Stimulated activated naive B cell treated with anti-CD40 and anti-IgM and Interleukin-4, amounts not matched to agents 10 μg/mL and 1 μg/mL and 100 μg/mL, for 72 hours (primary cell): ENCODE measurements around the gene BCAP31.
"Not testable (repeated sequence)": the region's sequence is repeated elsewhere in the genome, so short reads cannot be mapped to it uniquely, and the experiment has no call there.

Source experiments
- ATAC-seq, 2 donors: fragments of 150-1000 bp; cut with Tn5 transposase; replicated peaks; 2 replicates each; pipeline ENCODE4 v1.10.0; 2021; ENCODE audit warnings: moderate library complexity in 1 of 2
- DNase-seq: peaks from one replicate; pipeline ENCODE4 v3.0.0; 2021
- H3K27ac Mint-ChIP-seq: one replicate; pipeline ENCODE4 v1.8.0; 2022; ENCODE audit warnings: mild to moderate bottlenecking, mixed read lengths
- H3K27me3 Mint-ChIP-seq, 2 donors: one replicate each; pipeline ENCODE4 v1.8.0; 2022; ENCODE audit warnings: mixed read lengths in 2 of 2
- H3K36me3 Mint-ChIP-seq, 2 donors: one replicate each; pipeline ENCODE4 v1.8.0; 2022; ENCODE audit warnings: mixed read lengths in 2 of 2, mild to moderate bottlenecking in 1 of 2
- H3K4me1 Mint-ChIP-seq, 2 donors: one replicate each; pipeline ENCODE4 v1.8.0; 2022; ENCODE audit warnings: mixed read lengths in 2 of 2, mild to moderate bottlenecking in 1 of 2
- H3K4me3 Mint-ChIP-seq, 2 donors: one replicate each; pipeline ENCODE4 v1.8.0; 2022; ENCODE audit warnings: mild to moderate bottlenecking in 2 of 2, mixed read lengths in 2 of 2, moderate library complexity in 1 of 2
- H3K9me3 Mint-ChIP-seq, 2 donors: one replicate each; pipeline ENCODE4 v1.8.0; 2022; ENCODE audit warnings: mixed read lengths in 2 of 2, mild to moderate bottlenecking in 1 of 2

The BCAP31 gene

DNA sequence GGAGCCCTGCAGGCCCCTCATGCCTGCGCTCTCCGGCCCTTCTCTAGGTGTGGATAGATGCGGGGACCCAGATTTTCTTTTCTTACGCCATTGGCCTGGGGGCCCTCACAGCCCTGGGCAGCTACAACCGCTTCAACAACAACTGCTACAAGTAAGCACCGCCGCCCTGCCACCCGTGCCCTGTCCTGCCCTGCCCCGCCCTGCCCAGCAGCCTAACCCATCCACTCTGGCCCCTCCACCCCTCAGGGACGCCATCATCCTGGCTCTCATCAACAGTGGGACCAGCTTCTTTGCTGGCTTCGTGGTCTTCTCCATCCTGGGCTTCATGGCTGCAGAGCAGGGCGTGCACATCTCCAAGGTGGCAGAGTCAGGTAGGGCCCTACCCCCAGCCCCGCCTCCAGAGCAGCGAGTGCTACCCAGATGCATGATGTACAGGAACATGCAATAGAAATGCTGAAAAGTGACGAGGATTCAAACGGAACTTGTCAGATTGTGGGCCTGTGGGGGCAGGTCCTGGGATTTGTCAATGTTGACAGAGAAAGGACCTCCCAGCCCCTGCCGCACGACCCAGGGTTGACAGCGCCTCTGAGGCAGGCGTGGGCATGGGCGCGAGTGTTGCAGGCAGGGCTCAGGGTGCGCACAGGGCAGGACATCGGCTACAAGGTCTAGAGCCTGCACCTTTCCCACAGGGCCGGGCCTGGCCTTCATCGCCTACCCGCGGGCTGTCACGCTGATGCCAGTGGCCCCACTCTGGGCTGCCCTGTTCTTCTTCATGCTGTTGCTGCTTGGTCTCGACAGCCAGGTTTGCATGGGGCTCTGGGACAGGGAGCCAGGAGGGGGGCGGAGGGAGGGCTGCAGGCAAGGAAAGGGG lies 30.7 kb downstream of the BCAP31 start:
- peaks cover 4 to 8% of the 10 kb centered on the region in 2 donors for H3K4me1 Mint-ChIP-seq
- peak in 1 of 2 donors; percentile 12 for ATAC-seq
- H3K9me3 Mint-ChIP-seq = no peaks in the 10 kb centered on the region

DNA sequence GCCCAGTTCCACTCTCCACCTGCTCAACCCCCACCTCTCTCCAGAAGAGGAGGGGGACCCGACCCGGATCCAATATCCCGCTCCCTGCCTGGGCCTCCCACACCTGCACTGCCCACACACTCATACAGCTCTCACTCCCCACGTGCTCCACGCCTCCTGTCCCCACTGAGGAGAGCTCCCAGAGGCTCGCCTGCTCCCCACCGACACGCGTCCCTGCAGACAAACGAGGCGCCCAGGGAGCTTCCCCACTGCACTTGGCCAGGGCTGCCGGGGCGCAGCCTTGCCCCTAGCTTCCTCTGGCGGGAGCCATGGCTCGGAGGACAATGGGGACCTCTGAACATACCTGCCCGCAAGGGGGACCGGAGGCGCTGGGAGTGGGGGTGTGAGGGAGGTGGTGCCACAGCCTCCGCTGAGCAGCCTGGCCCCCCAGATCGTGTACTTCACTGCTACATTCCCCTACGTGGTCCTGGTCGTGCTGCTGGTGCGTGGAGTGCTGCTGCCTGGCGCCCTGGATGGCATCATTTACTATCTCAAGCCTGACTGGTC lies 31.5 kb downstream of the BCAP31 start:
- Mint-ChIP-seq H3K27me3 (peaks cover 8 to 11% of the 10 kb centered on the region in 2 donors), H3K9me3 (no peaks in the 10 kb centered on the region), H3K27ac (peak overlapping the region; percentile 43), H3K4me1 (peaks cover 4 to 8% of the 10 kb centered on the region in 2 donors), H3K4me3 (no peak overlapping the region), H3K36me3 (peaks cover 9 to 12% of the 10 kb centered on the region in 2 donors)
- DNase-seq = no peak
- ATAC-seq = no peak

More for the DNA sequence above, 30.7 kb downstream of the BCAP31 start:
- Mint-ChIP-seq H3K27me3 (peaks cover 8 to 11% of the 10 kb centered on the region in 2 donors), H3K27ac (no peak overlapping the region), H3K36me3 (peaks cover 9 to 13% of the 10 kb centered on the region in 2 donors), H3K4me3 (no peak overlapping the region)
- DNase-seq = no peak

GRCh38 chrX:153692003-153692402 lies 32.2 kb downstream of the BCAP31 start:
- Mint-ChIP-seq H3K4me1 (peaks cover 4 to 13% of the 10 kb centered on the region in 2 donors), H3K36me3 (peaks cover 3 to 7% of the 10 kb centered on the region in 2 donors), H3K27me3 (peaks cover 8 to 11% of the 10 kb centered on the region in 2 donors), H3K27ac (no peak overlapping the region), H3K4me3 (no peak overlapping the region), H3K9me3 (no peaks in the 10 kb centered on the region)
- no peak for ATAC-seq
- no peak for DNase-seq

GRCh38 chrX:153691032-153691827 lies 33.0 kb downstream of the BCAP31 start:
- H3K36me3 Mint-ChIP-seq, H3K4me3 Mint-ChIP-seq, H3K9me3 Mint-ChIP-seq, DNase-seq, H3K27ac Mint-ChIP-seq, ATAC-seq: not testable (repeated sequence)
- Mint-ChIP-seq H3K4me1 (peaks cover 4 to 18% of the 10 kb centered on the region in 2 donors), H3K27me3 (peaks cover 14 to 17% of the 10 kb centered on the region in 2 donors)

- Mint-ChIP-seq H3K27ac (no peak overlapping the region), H3K4me1 (peaks cover 4 to 19% of the 10 kb centered on the region in 2 donors), H3K4me3 (no peak overlapping the region), H3K27me3 (peaks cover 17 to 23% of the 10 kb centered on the region in 2 donors), H3K36me3 (peaks cover 3% of the 10 kb centered on the region in 2 donors), H3K9me3 (no peaks in the 10 kb centered on the region)
- no peak for DNase-seq
- ATAC-seq = no peak
Measured at GRCh38 chrX:153690466-153690865, 33.7 kb downstream of the BCAP31 start.

- Mint-ChIP-seq H3K27me3 (peaks cover 17 to 27% of the 10 kb centered on the region in 2 donors), H3K36me3 (peaks cover 3% of the 10 kb centered on the region in 2 donors), H3K4me3 (no peak overlapping the region), H3K4me1 (peaks cover 4 to 19% of the 10 kb centered on the region in 2 donors), H3K9me3 (no peaks in the 10 kb centered on the region), H3K27ac (no peak overlapping the region)
- DNase-seq (no peak), ATAC-seq (no peak)
Measured at GRCh38 chrX:153689654-153690465, 34.3 kb downstream of the BCAP31 start.

DNA sequence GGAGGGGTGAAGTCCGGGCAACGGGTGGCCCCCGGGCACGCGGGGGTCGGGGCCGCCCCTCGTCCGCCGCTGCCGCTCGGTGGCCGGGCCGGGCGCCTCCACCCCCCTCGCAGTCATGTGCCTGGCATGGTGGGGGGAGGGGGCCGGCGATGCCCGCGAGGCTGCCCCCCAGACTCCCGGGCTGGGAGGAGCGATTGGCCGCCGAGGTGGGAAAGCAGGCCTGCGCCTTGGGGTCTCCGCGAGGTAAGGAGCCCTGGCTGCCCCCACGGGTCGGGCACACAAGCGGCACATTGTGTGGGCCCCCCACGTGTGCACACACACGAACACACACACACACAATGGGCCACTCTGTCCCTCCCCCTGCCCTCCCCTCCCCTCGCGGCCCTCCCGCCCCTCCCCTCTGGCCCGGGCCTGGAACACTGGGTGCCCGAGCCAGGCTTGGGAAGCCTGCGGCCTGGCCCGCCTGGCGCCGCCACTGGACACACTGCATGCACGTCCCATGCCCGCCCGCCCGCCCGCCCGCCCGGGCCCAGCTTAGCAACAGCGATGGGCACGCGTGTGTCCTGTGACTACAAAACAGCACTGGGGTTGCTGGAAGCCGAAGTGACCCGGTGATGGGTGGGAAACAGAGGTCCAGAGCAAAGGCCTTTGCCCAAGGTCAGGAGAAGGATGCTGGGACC lies 35.1 kb downstream of the BCAP31 start:
- H3K4me3 Mint-ChIP-seq = no peak overlapping the region
- H3K36me3 Mint-ChIP-seq = peaks cover under 1% of the 10 kb centered on the region in 2 donors
- ATAC-seq (no peak), DNase-seq (no peak)
- no peaks in the 10 kb centered on the region for H3K9me3 Mint-ChIP-seq
- no peak overlapping the region for H3K27ac Mint-ChIP-seq
- peaks cover 17 to 27% of the 10 kb centered on the region in 2 donors for H3K27me3 Mint-ChIP-seq
- peaks cover 4 to 19% of the 10 kb centered on the region in 2 donors for H3K4me1 Mint-ChIP-seq

- Mint-ChIP-seq H3K27me3 (peaks cover 17 to 27% of the 10 kb centered on the region in 2 donors), H3K27ac (no peak overlapping the region), H3K4me3 (no peak overlapping the region), H3K36me3 (no peaks in the 10 kb centered on the region), H3K9me3 (peaks cover 0 to 3% of the 10 kb centered on the region in 2 donors), H3K4me1 (peaks cover 4 to 19% of the 10 kb centered on the region in 2 donors)
- ATAC-seq (no peak), DNase-seq (no peak)
Measured at GRCh38 chrX:153688506-153688905, 35.7 kb downstream of the BCAP31 start.

DNA sequence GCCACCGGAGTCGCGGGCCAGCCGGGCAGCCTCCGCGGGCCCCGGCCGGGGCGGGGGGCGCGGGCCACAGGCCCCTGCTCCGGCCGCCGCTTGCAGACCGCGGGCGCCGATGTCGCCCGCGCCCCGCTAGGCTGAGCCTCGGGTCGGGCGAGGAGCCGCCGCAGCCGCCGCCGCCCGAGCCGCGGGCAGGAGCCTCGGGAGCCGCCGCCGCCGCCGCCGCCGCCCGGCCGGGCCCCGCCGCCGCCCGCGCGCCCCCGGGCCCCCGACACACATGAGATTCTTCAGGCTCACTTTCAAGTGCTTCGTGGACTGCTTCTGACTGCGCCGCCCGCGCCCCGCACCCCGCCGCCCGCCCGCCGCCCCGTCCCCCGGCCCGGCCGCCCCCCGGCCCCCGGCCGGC lies 36.1 kb downstream of the BCAP31 start:
- ATAC-seq (peak; percentile 20 to 30), DNase-seq (no peak)
- Mint-ChIP-seq H3K4me1 (peaks cover 4 to 19% of the 10 kb centered on the region in 2 donors), H3K9me3 (peaks cover 0 to 4% of the 10 kb centered on the region in 2 donors), H3K27me3 (peaks cover 17 to 27% of the 10 kb centered on the region in 2 donors), H3K4me3 (no peak overlapping the region), H3K36me3 (no peaks in the 10 kb centered on the region), H3K27ac (no peak overlapping the region)

GRCh38 chrX:153687121-153688039 lies 36.8 kb downstream of the BCAP31 start, which contains the start of gene SLC6A8:
SLC6A8 (plus strand) TSS chrX:153687926; CDS start chrX:153688575, 649 bp downstream.
- peak within 1 kb of the TSS; percentile 31 for H3K27ac Mint-ChIP-seq
- DNase-seq (no peak), ATAC-seq (peak; percentile 40 to 42)
- H3K27me3 Mint-ChIP-seq = peaks cover 22 to 27% of the 10 kb centered on the region in 2 donors
- H3K4me1 Mint-ChIP-seq = peaks cover 2 to 12% of the 10 kb centered on the region in 2 donors
- H3K36me3 Mint-ChIP-seq = no peaks in the 10 kb centered on the region
- H3K4me3 Mint-ChIP-seq = peak within 1 kb of the TSS; percentile 80 to 84
- H3K9me3 Mint-ChIP-seq = peaks cover 0 to 4% of the 10 kb centered on the region in 2 donors

DNA sequence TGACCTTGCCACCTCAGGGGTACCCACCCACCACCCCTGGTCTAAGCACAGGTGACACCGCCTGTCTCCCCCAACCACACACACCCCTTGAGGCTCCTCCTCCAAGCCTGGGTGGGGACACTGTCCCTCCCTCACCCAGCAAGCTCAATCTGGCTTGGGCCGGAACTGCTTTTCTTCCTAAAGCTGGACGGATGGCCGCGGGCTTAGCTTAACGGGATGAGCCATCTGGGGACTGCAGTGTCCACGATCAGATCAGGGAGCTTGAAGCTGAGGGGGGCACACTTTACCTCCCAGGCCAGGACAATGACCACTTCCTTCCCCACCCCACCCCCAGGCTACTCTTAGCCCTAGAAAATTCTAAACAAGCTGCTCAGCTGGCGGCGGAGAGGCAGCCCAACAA lies 37.5 kb downstream of the BCAP31 start:
- Mint-ChIP-seq H3K9me3 (peaks cover 0 to 4% of the 10 kb centered on the region in 2 donors), H3K27ac (no peak overlapping the region), H3K4me3 (peak overlapping the region; percentile 28 to 44), H3K27me3 (peaks cover 22 to 27% of the 10 kb centered on the region in 2 donors), H3K4me1 (peaks cover 2 to 11% of the 10 kb centered on the region in 2 donors), H3K36me3 (no peaks in the 10 kb centered on the region)
- no peak for ATAC-seq
- DNase-seq = no peak
